Endodermal cell (in vitro differentiated cells): ENCODE results near the gene CDRT4. TPM values are rescaled to one million over a fixed set of nuclear protein-coding genes. Genes with fewer than 3 reads are reported as not detected.

Source experiments
- DNase-seq: peaks from one replicate; pipeline ENCODE4 v3.0.0-alpha.2; 2017
- H3K27ac ChIP-seq: 2 replicates; pipeline ENCODE4 v1.5.1; 2013; ENCODE audit warnings: mild to moderate bottlenecking, low read depth, low read length, moderate library complexity
- H3K27me3 ChIP-seq: 2 replicates; pipeline ENCODE4 v1.6.1; 2013; ENCODE audit warnings: mild to moderate bottlenecking, low read length, moderate library complexity; ENCODE audit not compliant: insufficient read depth, control insufficient read depth, poor library complexity, severe bottlenecking
- H3K36me3 ChIP-seq: 2 replicates; pipeline ENCODE4 v1.7.0; 2013; ENCODE audit warnings: mild to moderate bottlenecking, low read length, moderate library complexity; ENCODE audit not compliant: control insufficient read depth, insufficient read depth
- H3K4me1 ChIP-seq: one replicate; pipeline ENCODE4 v1.7.0; 2013; ENCODE audit warnings: low read length; ENCODE audit not compliant: control insufficient read depth, insufficient read depth
- H3K4me3 ChIP-seq: 2 replicates; pipeline ENCODE4 v1.5.1; 2013; ENCODE audit warnings: mild to moderate bottlenecking, low read length, moderate library complexity
- H3K9ac ChIP-seq: 2 replicates; pipeline ENCODE4 v1.6.1; 2013; ENCODE audit warnings: mild to moderate bottlenecking, low read length, moderate library complexity; ENCODE audit not compliant: poor library complexity, severe bottlenecking; ENCODE audit errors: extremely low read depth
- H3K9me3 ChIP-seq: 2 replicates; pipeline ENCODE4 v1.6.1; 2013; ENCODE audit warnings: mild to moderate bottlenecking, low read length, moderate library complexity; ENCODE audit not compliant: control insufficient read depth
- H3K27ac Mint-ChIP-seq: 2 replicates; pipeline ENCODE4 v1.8.0; 2020; ENCODE audit warnings: mixed read lengths
- H3K27me3 Mint-ChIP-seq: 2 replicates; pipeline ENCODE4 v1.8.0; 2021; ENCODE audit warnings: mild to moderate bottlenecking, mixed read lengths; ENCODE audit not compliant: insufficient read depth
- H3K36me3 Mint-ChIP-seq: 2 replicates; pipeline ENCODE4 v1.8.0; 2020; ENCODE audit warnings: low read depth, mixed read lengths
- H3K4me1 Mint-ChIP-seq: 2 replicates; pipeline ENCODE4 v1.8.0; 2020; ENCODE audit warnings: mixed read lengths
- H3K4me3 Mint-ChIP-seq: 2 replicates; pipeline ENCODE4 v1.8.0; 2020; ENCODE audit warnings: mild to moderate bottlenecking, moderate library complexity, mixed read lengths
- H3K9me3 Mint-ChIP-seq: 2 replicates; pipeline ENCODE4 v1.8.0; 2020; ENCODE audit warnings: mild to moderate bottlenecking, mixed read lengths
- CTCF ChIP-seq: fragments of 200-600 bp; sonication (generic); conservative IDR thresholded peaks from 2 replicates; pipeline ENCODE4 v1.5.0; 2021; ENCODE audit warnings: antibody characterized with exemption, mild to moderate bottlenecking
- WGBS, 2 experiments: methylation state at CpG; one replicate each; pipeline versions ENCODE4 v1.1.5 to v1.1.7; 2013; ENCODE audit warnings: missing lambda C conversion rate in 2 of 2, mixed read lengths in 1 of 2; ENCODE audit not compliant: insufficient coverage in 1 of 2, insufficient read length in 1 of 2; 5-methylcytosine and 5-hydroxymethylcytosine counted together
- total RNA-seq, 2 donors: library from RNA; stranded (reverse); fragmentation: NEBNext Ultra II Directional in 1 of 2; extraction: Animal tissue kit (Norgen Biotek cat#: 25700) in 1 of 2; gene quantifications; 2 replicates in 1 of 2; 3 replicates in 1 of 2; pipeline ENCODE4 v1.2.1, GENCODE V29; 2021

CDRT4 gene
- total RNA-seq, 2 donors from 2014 or later, result 16.4 to 39.7 TPM

GRCh38 chr17:15414532-15415306 lies 52.7 kb downstream of the CDRT4 start:
- no peak overlapping the region for H3K27ac Mint-ChIP-seq
- Histone ChIP-seq H3K4me1 (no peaks in the 10 kb centered on the region), H3K27ac (no peak overlapping the region), H3K9ac (no peak overlapping the region), H3K4me3 (no peak overlapping the region), H3K36me3 (no peaks in the 10 kb centered on the region), H3K9me3 (no peaks in the 10 kb centered on the region), H3K27me3 (no peaks in the 10 kb centered on the region)
- peaks cover 1% of the 10 kb centered on the region for H3K9me3 Mint-ChIP-seq
- H3K27me3 Mint-ChIP-seq, result no peaks in the 10 kb centered on the region
- no peak for DNase-seq
- H3K4me3 Mint-ChIP-seq, result no peak overlapping the region
- WGBS, 2 experiments, result 88% methylated on average over 10 to 14 of the region's 14 CpGs
- H3K4me1 Mint-ChIP-seq, result no peaks in the 10 kb centered on the region
- TF ChIP-seq CTCF, result no peak
- H3K36me3 Mint-ChIP-seq, result no peaks in the 10 kb centered on the region

- TF ChIP-seq CTCF, result no peak
- no peaks in the 10 kb centered on the region for H3K27me3 Mint-ChIP-seq
These were observed 54.2 kb downstream of the CDRT4 start for GRCh38 chr17:15413101-15413771.

GRCh38 chr17:15412606-15413005 lies 54.8 kb downstream of the CDRT4 start:
- Mint-ChIP-seq H3K4me3 (no peak overlapping the region), H3K4me1 (no peaks in the 10 kb centered on the region), H3K9me3 (peaks cover 1% of the 10 kb centered on the region), H3K27me3 (no peaks in the 10 kb centered on the region), H3K27ac (no peak overlapping the region), H3K36me3 (no peaks in the 10 kb centered on the region)
- Histone ChIP-seq H3K27me3 (no peaks in the 10 kb centered on the region), H3K9me3 (no peaks in the 10 kb centered on the region), H3K9ac (no peak overlapping the region), H3K36me3 (no peaks in the 10 kb centered on the region), H3K27ac (no peak overlapping the region), H3K4me1 (no peaks in the 10 kb centered on the region), H3K4me3 (no peak overlapping the region)
- DNase-seq, result no peak
- no peak for TF ChIP-seq CTCF
- 91 to 94% methylated on average over 6 to 7 of the region's 7 CpGs for WGBS, 2 experiments

More at GRCh38 chr17:15413101-15413771, 54.2 kb downstream of the CDRT4 start:
- no peaks in the 10 kb centered on the region for H3K4me1 Mint-ChIP-seq
- Histone ChIP-seq H3K36me3 (no peaks in the 10 kb centered on the region), H3K9me3 (no peaks in the 10 kb centered on the region), H3K9ac (no peak overlapping the region), H3K4me3 (no peak overlapping the region), H3K27me3 (no peaks in the 10 kb centered on the region), H3K27ac (no peak overlapping the region), H3K4me1 (no peaks in the 10 kb centered on the region)
- H3K27ac Mint-ChIP-seq, result no peak overlapping the region
- H3K9me3 Mint-ChIP-seq, result peaks cover 1% of the 10 kb centered on the region
- H3K4me3 Mint-ChIP-seq, result no peak overlapping the region
- no peak for DNase-seq
- 89 to 90% methylated on average over 5 to 9 of the region's 9 CpGs for WGBS, 2 experiments
- no peaks in the 10 kb centered on the region for H3K36me3 Mint-ChIP-seq
